ENCODE data around the gene ENO1. TPM values are rescaled to one million over a fixed set of nuclear protein-coding genes. Genes with fewer than 3 reads are reported as not detected.
"Not testable (repeated sequence)": the region's sequence is repeated elsewhere in the genome, so short reads cannot be mapped to it uniquely, and the experiment has no call there.

Gene ENO1
- polyA plus RNA-seq, 2 donors, result 403 to 1,101 TPM

GRCh38 chr1:8818789-8819188 is 59.7 kb downstream of the ENO1 start:
- H3K27ac ChIP-seq (ENCODE audit: low read depth in 2 of 2, low read length in 1 of 2); H3K36me3 ChIP-seq (ENCODE audit: control insufficient read depth in 2 of 2, insufficient read depth in 2 of 2, low read length in 1 of 2); H3K27me3 ChIP-seq (ENCODE audit: control insufficient read depth in 1 of 2, insufficient read depth in 2 of 2, low read length in 2 of 2); H3K4me3 ChIP-seq (ENCODE audit: low read depth in 1 of 2, low read length in 2 of 2); H3K4me1 ChIP-seq (ENCODE audit: control insufficient read depth in 2 of 2, insufficient read depth in 2 of 2, low read length in 1 of 2); H3K9me3 ChIP-seq (ENCODE audit: control insufficient read depth in 2 of 2, insufficient read depth in 1 of 2, low read depth in 1 of 2, low read length in 1 of 2): not testable (repeated sequence)
- 75 to 81% methylated on average over 11 of the region's 13 CpGs for WGBS, 2 donors

GRCh38 chr1:8818325-8818775 is 60.1 kb downstream of the ENO1 start:
- Histone ChIP-seq H3K27ac (ENCODE audit: low read depth in 2 of 2, low read length in 1 of 2) (peak overlapping the region in 1 of 2 donors; percentile 100), H3K4me3 (ENCODE audit: low read depth in 1 of 2, low read length in 2 of 2) (peak overlapping the region in 1 of 2 donors; percentile 91), H3K27me3 (ENCODE audit: control insufficient read depth in 1 of 2, insufficient read depth in 2 of 2, low read length in 2 of 2) (no peaks in the 10 kb centered on the region), H3K9me3 (ENCODE audit: control insufficient read depth in 2 of 2, insufficient read depth in 1 of 2, low read depth in 1 of 2, low read length in 1 of 2) (no peaks in the 10 kb centered on the region), H3K36me3 (ENCODE audit: control insufficient read depth in 2 of 2, insufficient read depth in 2 of 2, low read length in 1 of 2) (no peaks in the 10 kb centered on the region), H3K4me1 (ENCODE audit: control insufficient read depth in 2 of 2, insufficient read depth in 2 of 2, low read length in 1 of 2) (peaks cover 0 to 2% of the 10 kb centered on the region in 2 donors)
- WGBS, 2 donors, result 6% methylated on average over 4 of the region's 4 CpGs

DNA sequence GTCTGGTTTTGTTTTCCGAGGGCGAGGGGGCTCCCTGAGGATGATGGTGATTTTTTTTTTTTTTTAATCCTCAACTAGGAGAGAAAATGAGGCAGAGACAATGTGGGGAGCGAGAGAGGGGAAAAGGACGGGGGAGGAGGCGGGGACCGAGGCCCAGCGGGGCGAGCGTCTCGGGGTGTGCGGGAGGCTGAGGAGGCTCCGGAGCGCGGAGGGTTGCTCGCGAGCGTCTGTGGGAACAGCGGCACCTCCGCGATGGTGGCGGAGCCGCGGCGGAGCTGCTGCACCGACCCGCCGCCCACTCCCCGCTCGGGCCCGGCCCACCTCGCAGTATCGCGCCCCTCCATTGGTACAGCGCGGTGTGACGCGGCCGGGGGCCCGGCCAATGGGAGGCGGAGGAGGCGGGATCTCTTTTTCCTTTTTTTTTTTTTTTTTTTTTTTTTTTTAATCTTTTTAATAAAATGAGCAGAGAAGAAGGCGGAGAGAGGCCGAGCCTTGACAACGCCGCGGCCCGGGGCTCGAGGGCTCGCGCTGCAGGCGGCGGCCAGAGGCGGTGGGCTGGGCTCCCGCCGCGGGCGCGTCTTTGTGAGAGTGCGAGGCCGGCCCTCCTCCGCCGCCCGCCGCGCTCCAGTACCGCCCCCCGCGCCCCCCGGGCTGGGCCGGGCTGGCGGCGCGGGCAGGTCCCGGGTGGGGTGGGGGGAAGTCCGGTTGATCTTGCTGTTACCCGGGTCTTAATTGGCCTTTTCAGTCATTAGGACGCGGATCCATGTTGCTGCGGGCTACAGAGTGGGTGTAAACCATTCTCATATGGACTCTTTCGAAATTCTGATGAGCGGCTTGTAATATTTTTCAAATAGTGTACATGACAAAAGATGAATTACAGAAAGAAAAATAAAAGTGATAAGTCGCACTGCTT is 60.8 kb downstream of the ENO1 start, which contains the start of gene RERE:
TSS of gene RERE (minus strand) at position 229 of the 913 bp plus-strand sequence.
- WGBS, 2 donors, result 1% methylated on average over 72 to 82 of the region's 82 CpGs
- H3K4me1 ChIP-seq (ENCODE audit: control insufficient read depth in 2 of 2, insufficient read depth in 2 of 2, low read length in 1 of 2), result peaks cover 0 to 2% of the 10 kb centered on the region in 2 donors
- no peaks in the 10 kb centered on the region for H3K9me3 ChIP-seq (ENCODE audit: control insufficient read depth in 2 of 2, insufficient read depth in 1 of 2, low read depth in 1 of 2, low read length in 1 of 2)

DNA sequence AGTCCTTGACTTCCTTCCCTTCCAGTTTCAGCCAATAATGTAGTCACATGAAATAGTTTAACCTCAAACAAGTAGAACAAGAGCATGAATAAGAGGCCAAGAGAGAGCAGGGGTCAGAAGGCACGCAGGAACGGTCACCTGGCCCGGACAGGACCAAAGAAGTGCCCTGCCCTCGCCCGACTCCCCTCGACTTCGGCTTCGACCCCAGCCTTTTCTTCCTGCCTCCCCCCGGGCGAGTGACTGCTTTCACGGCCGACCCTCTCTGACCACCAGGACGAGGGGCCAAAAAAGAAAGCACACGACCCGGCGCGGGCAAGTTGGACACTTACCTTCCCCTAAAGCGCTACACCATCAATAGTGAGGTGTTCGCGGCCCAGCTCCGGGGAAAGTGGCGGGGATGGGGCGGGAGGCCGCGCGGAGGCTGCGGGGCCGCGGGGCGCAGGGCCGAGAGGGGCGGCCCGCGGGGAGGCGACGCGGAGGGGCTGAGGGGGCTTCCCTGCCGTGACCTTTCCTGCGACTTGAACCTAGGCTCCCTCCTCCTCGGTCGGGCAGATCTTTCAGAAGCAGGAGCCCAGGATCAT is 61.6 kb downstream of the ENO1 start:
- no peaks in the 10 kb centered on the region for H3K4me1 ChIP-seq (ENCODE audit: control insufficient read depth in 2 of 2, insufficient read depth in 2 of 2, low read length in 1 of 2)
- H3K9me3 ChIP-seq (ENCODE audit: control insufficient read depth in 2 of 2, insufficient read depth in 1 of 2, low read depth in 1 of 2, low read length in 1 of 2), result no peaks in the 10 kb centered on the region
- H3K4me3 ChIP-seq (ENCODE audit: low read depth in 1 of 2, low read length in 2 of 2), result peak overlapping the region; percentile 63 to 91
- H3K36me3 ChIP-seq (ENCODE audit: control insufficient read depth in 2 of 2, insufficient read depth in 2 of 2, low read length in 1 of 2), result no peaks in the 10 kb centered on the region
- peak overlapping the region; percentile 97 to 98 for H3K27ac ChIP-seq (ENCODE audit: low read depth in 2 of 2, low read length in 1 of 2)
- WGBS, 2 donors, result 0 to 1% methylated on average over 40 to 41 of the region's 41 CpGs
- no peaks in the 10 kb centered on the region for H3K27me3 ChIP-seq (ENCODE audit: control insufficient read depth in 1 of 2, insufficient read depth in 2 of 2, low read length in 2 of 2)

More for the DNA sequence above, 60.8 kb downstream of the ENO1 start, which contains the start of gene RERE:
- H3K27me3 ChIP-seq (ENCODE audit: control insufficient read depth in 1 of 2, insufficient read depth in 2 of 2, low read length in 2 of 2), result no peaks in the 10 kb centered on the region
- peak within 1 kb of the TSS; percentile 76 to 91 for H3K4me3 ChIP-seq (ENCODE audit: low read depth in 1 of 2, low read length in 2 of 2)
- H3K27ac ChIP-seq (ENCODE audit: low read depth in 2 of 2, low read length in 1 of 2), result peak within 1 kb of the TSS; percentile 99 to 100
- no peaks in the 10 kb centered on the region for H3K36me3 ChIP-seq (ENCODE audit: control insufficient read depth in 2 of 2, insufficient read depth in 2 of 2, low read length in 1 of 2)

DNA sequence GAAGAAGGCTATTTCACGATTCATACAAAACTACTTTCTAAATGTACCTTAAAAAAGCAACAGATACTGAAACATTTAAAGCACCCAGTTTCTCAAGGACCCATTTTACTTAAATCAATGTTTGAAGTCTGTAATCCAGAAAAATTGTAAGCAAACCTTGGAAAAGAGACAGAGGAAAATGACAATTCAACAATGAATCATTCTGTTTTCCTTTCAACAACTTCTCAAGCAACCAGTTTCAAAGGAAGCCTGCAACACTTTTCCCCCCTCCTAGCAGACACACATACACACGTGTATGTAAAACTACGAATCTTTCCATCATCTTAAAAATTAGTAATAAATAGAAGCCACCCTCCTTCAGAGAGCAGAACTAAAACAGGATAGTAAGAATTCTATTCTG is 62.2 kb downstream of the ENO1 start:
- Histone ChIP-seq H3K4me1 (ENCODE audit: control insufficient read depth in 2 of 2, insufficient read depth in 2 of 2, low read length in 1 of 2) (peaks cover 0 to 3% of the 10 kb centered on the region in 2 donors), H3K27me3 (ENCODE audit: control insufficient read depth in 1 of 2, insufficient read depth in 2 of 2, low read length in 2 of 2) (no peaks in the 10 kb centered on the region), H3K9me3 (ENCODE audit: control insufficient read depth in 2 of 2, insufficient read depth in 1 of 2, low read depth in 1 of 2, low read length in 1 of 2) (no peaks in the 10 kb centered on the region), H3K36me3 (ENCODE audit: control insufficient read depth in 2 of 2, insufficient read depth in 2 of 2, low read length in 1 of 2) (no peaks in the 10 kb centered on the region), H3K27ac (ENCODE audit: low read depth in 2 of 2, low read length in 1 of 2) (peak overlapping the region in 1 of 2 donors; percentile 97), H3K4me3 (ENCODE audit: low read depth in 1 of 2, low read length in 2 of 2) (peak overlapping the region in 1 of 2 donors; percentile 91)
- WGBS, 2 donors, result 5 to 7% methylated on average over 3 of the region's 3 CpGs

- Histone ChIP-seq H3K4me1 (ENCODE audit: control insufficient read depth in 2 of 2, insufficient read depth in 2 of 2, low read length in 1 of 2) (peaks cover 0 to 3% of the 10 kb centered on the region in 2 donors), H3K27ac (ENCODE audit: low read depth in 2 of 2, low read length in 1 of 2) (peak overlapping the region; percentile 66 to 74)
- WGBS, 2 donors, result 7 to 8% methylated on average over 2 of the region's 2 CpGs
Measured at GRCh38 chr1:8815582-8816151, 62.8 kb downstream of the ENO1 start.

DNA sequence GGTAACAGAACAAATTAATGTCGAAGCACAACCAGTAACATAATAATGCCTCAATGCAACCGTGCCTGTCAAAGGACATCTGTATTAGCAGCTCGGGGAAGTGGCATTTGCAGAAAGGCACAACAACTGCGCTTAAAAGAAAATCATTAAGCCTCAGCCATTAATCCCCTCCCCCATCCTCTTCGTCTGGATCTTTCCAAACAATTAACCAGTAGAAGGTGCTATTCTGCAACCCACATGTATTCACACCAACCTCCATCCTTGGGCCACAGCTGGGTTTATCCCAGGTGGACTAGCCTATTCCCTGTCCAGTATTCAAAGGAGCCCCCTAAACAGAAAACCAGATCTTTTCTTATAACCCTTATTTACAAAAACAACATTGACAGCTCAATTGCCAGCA is 63.6 kb downstream of the ENO1 start:
- Histone ChIP-seq H3K9me3 (ENCODE audit: control insufficient read depth in 2 of 2, insufficient read depth in 1 of 2, low read depth in 1 of 2, low read length in 1 of 2) (no peaks in the 10 kb centered on the region), H3K27ac (ENCODE audit: low read depth in 2 of 2, low read length in 1 of 2) (peak overlapping the region; percentile 20 to 21), H3K4me3 (ENCODE audit: low read depth in 1 of 2, low read length in 2 of 2) (no peak overlapping the region), H3K36me3 (ENCODE audit: control insufficient read depth in 2 of 2, insufficient read depth in 2 of 2, low read length in 1 of 2) (no peaks in the 10 kb centered on the region), H3K27me3 (ENCODE audit: control insufficient read depth in 1 of 2, insufficient read depth in 2 of 2, low read length in 2 of 2) (no peaks in the 10 kb centered on the region), H3K4me1 (ENCODE audit: control insufficient read depth in 2 of 2, insufficient read depth in 2 of 2, low read length in 1 of 2) (peaks cover 0 to 3% of the 10 kb centered on the region in 2 donors)
- 40 to 50% methylated on average over 5 of the region's 5 CpGs for WGBS, 2 donors

More at GRCh38 chr1:8815582-8816151, 62.8 kb downstream of the ENO1 start:
- Histone ChIP-seq H3K36me3 (ENCODE audit: control insufficient read depth in 2 of 2, insufficient read depth in 2 of 2, low read length in 1 of 2) (no peaks in the 10 kb centered on the region), H3K27me3 (ENCODE audit: control insufficient read depth in 1 of 2, insufficient read depth in 2 of 2, low read length in 2 of 2) (no peaks in the 10 kb centered on the region), H3K4me3 (ENCODE audit: low read depth in 1 of 2, low read length in 2 of 2) (peak overlapping the region; percentile 31 to 91), H3K9me3 (ENCODE audit: control insufficient read depth in 2 of 2, insufficient read depth in 1 of 2, low read depth in 1 of 2, low read length in 1 of 2) (no peaks in the 10 kb centered on the region)

- H3K27ac ChIP-seq (ENCODE audit: low read depth in 2 of 2, low read length in 1 of 2), result no peak overlapping the region
Measured at GRCh38 chr1:8813991-8814390, 64.5 kb downstream of the ENO1 start.

GRCh38 chr1:8813016-8813763 is 65.3 kb downstream of the ENO1 start:
- Histone ChIP-seq H3K4me3 (ENCODE audit: low read depth in 1 of 2, low read length in 2 of 2) (no peak overlapping the region), H3K27me3 (ENCODE audit: control insufficient read depth in 1 of 2, insufficient read depth in 2 of 2, low read length in 2 of 2) (no peaks in the 10 kb centered on the region), H3K9me3 (ENCODE audit: control insufficient read depth in 2 of 2, insufficient read depth in 1 of 2, low read depth in 1 of 2, low read length in 1 of 2) (no peaks in the 10 kb centered on the region), H3K4me1 (ENCODE audit: control insufficient read depth in 2 of 2, insufficient read depth in 2 of 2, low read length in 1 of 2) (peaks cover 0 to 3% of the 10 kb centered on the region in 2 donors), H3K27ac (ENCODE audit: low read depth in 2 of 2, low read length in 1 of 2) (no peak overlapping the region), H3K36me3 (ENCODE audit: control insufficient read depth in 2 of 2, insufficient read depth in 2 of 2, low read length in 1 of 2) (no peaks in the 10 kb centered on the region)
- WGBS, 2 donors, result 50 to 53% methylated on average over 6 of the region's 6 CpGs

More at GRCh38 chr1:8813991-8814390, 64.5 kb downstream of the ENO1 start:
- Histone ChIP-seq H3K9me3 (ENCODE audit: control insufficient read depth in 2 of 2, insufficient read depth in 1 of 2, low read depth in 1 of 2, low read length in 1 of 2) (no peaks in the 10 kb centered on the region), H3K4me3 (ENCODE audit: low read depth in 1 of 2, low read length in 2 of 2) (no peak overlapping the region), H3K4me1 (ENCODE audit: control insufficient read depth in 2 of 2, insufficient read depth in 2 of 2, low read length in 1 of 2) (peaks cover 0 to 3% of the 10 kb centered on the region in 2 donors), H3K27me3 (ENCODE audit: control insufficient read depth in 1 of 2, insufficient read depth in 2 of 2, low read length in 2 of 2) (no peaks in the 10 kb centered on the region), H3K36me3 (ENCODE audit: control insufficient read depth in 2 of 2, insufficient read depth in 2 of 2, low read length in 1 of 2) (no peaks in the 10 kb centered on the region)
